NCI-H2227 (cell line): ENCODE measurements around the gene MCC.

Experiments used
- DNase-seq: peaks from one replicate; lab custom pipeline; 2025; ENCODE audit not compliant: unreplicated experiment; lab: John Stamatoyannopoulos, UW

The MCC gene

GRCh38 chr5:113487781-113488644 lies at the start of gene MCC:
MCC (minus strand) TSS chr5:113488453.
- DNase-seq: peak; percentile 84

- no peak for DNase-seq
Observed at GRCh38 chr5:113531481-113532159, 43.4 kb upstream of the MCC start.

GRCh38 chr5:113527746-113528145 lies 39.5 kb upstream of the MCC start:
- no peak for DNase-seq

- no peak for DNase-seq
Observed at GRCh38 chr5:113526421-113526820, 38.2 kb upstream of the MCC start.

- DNase-seq: no peak
Observed at GRCh38 chr5:113524927-113525326, 36.7 kb upstream of the MCC start.

GRCh38 chr5:113523168-113523567 lies 34.9 kb upstream of the MCC start:
- DNase-seq: no peak

GRCh38 chr5:113520899-113521298 lies 32.6 kb upstream of the MCC start:
- DNase-seq: no peak

- no peak for DNase-seq
Observed at GRCh38 chr5:113520429-113520828, 32.2 kb upstream of the MCC start.

- DNase-seq: no peak
Observed at GRCh38 chr5:113519412-113519811, 31.2 kb upstream of the MCC start.

- DNase-seq: no peak
Observed at GRCh38 chr5:113518884-113519283, 30.6 kb upstream of the MCC start.

- DNase-seq: no peak
Observed at GRCh38 chr5:113514289-113514635, 26.0 kb upstream of the MCC start.

GRCh38 chr5:113513384-113514288 lies 25.4 kb upstream of the MCC start, which contains the start of gene YTHDC2:
YTHDC2 (plus strand) TSS chr5:113513694; CDS start chr5:113513896, 202 bp downstream.
- DNase-seq: peak; percentile 87

GRCh38 chr5:113512341-113512740 lies 24.1 kb upstream of the MCC start:
- DNase-seq: no peak

GRCh38 chr5:113510836-113511451 lies 22.7 kb upstream of the MCC start:
- peak; percentile 5 for DNase-seq

- no peak for DNase-seq
Observed at GRCh38 chr5:113508756-113509155, 20.5 kb upstream of the MCC start.

- no peak for DNase-seq
Observed at GRCh38 chr5:113507601-113508000, 19.3 kb upstream of the MCC start.

GRCh38 chr5:113505181-113505580 lies 16.9 kb upstream of the MCC start:
- no peak for DNase-seq

GRCh38 chr5:113503146-113503545 lies 14.9 kb upstream of the MCC start:
- no peak for DNase-seq

- DNase-seq: no peak
Observed at GRCh38 chr5:113502073-113502472, 13.8 kb upstream of the MCC start.

GRCh38 chr5:113495422-113495841 lies 7.2 kb upstream of the MCC start:
- no peak for DNase-seq

- no peak for DNase-seq
Observed at GRCh38 chr5:113493446-113493845, 5.2 kb upstream of the MCC start.
